ENCODE measurements around the gene NR2C2AP.

The NR2C2AP gene

GRCh38 chr19:19218911-19219310 lies 15.7 kb upstream of the NR2C2AP start:
- no peak overlapping the region for H3K27ac ChIP-seq (ENCODE audit: poor library complexity, severe bottlenecking)
- H3K27me3 ChIP-seq (ENCODE audit: insufficient read depth, poor library complexity, severe bottlenecking), result peaks cover 5% of the 10 kb centered on the region
- no peak overlapping the region for H3K4me3 ChIP-seq (ENCODE audit: severe bottlenecking)
- no peak for ATAC-seq (ENCODE audit: low read depth)
- no peaks in the 10 kb centered on the region for H3K4me1 ChIP-seq (ENCODE audit: insufficient read depth, poor library complexity, severe bottlenecking)
- DNase-seq (ENCODE audit: low spot score), result no peak
- H3K9me3 ChIP-seq (ENCODE audit: severe bottlenecking), result no peaks in the 10 kb centered on the region
- no peaks in the 10 kb centered on the region for H3K36me3 ChIP-seq (ENCODE audit: low read depth)
- TF ChIP-seq CTCF (IDR thresholded peaks at IDR 0.05; ENCODE audit: poor library complexity, severe bottlenecking), result no peak

DNA sequence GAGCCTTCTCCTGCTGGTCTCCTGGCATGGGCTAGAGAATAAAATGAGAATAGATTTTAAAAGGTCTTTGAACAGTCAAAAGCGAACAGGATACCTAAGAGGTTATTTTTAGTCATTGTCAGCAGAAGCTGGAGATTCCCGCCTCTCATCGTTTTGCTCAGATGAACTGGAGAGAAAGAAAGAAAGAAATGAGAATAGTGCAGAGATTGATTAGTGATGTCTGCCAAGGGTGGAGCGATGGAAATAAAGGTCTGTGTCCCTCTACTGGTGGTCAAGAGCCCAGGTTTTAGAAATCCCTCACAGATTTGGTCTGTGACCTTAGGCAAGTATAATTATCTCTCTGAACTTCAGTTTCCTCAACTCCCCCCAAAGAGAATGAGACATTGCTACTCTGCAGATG lies 13.9 kb upstream of the NR2C2AP start:
- Histone ChIP-seq H3K27ac (ENCODE audit: poor library complexity, severe bottlenecking) (no peak overlapping the region), H3K27me3 (ENCODE audit: insufficient read depth, poor library complexity, severe bottlenecking) (peaks cover 15% of the 10 kb centered on the region), H3K4me1 (ENCODE audit: insufficient read depth, poor library complexity, severe bottlenecking) (no peaks in the 10 kb centered on the region), H3K36me3 (ENCODE audit: low read depth) (no peaks in the 10 kb centered on the region), H3K9me3 (ENCODE audit: severe bottlenecking) (no peaks in the 10 kb centered on the region), H3K4me3 (ENCODE audit: severe bottlenecking) (no peak overlapping the region)
- DNase-seq (ENCODE audit: low spot score) (no peak), ATAC-seq (ENCODE audit: low read depth) (no peak)
- TF ChIP-seq CTCF (IDR thresholded peaks at IDR 0.05; ENCODE audit: poor library complexity, severe bottlenecking), result no peak

DNA sequence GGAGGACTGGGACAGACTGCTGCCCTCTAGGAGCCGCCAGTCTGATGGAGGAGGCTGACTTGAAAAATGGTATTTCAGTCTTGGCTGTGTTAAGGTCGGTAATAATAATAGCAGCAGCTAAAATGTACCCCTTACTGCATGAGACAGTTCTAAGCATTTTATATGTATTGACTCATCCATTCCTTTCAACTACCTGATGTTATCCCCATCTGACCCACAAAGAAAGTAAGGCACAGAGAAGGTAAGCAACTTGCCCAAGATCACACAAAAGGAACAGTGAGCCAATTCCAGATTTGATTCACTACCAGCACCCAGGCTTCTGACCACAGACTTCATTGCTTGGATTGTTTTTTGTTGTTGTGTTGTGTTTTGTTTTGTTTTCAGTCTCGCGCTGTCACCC lies 12.6 kb upstream of the NR2C2AP start:
- no peak for ATAC-seq (ENCODE audit: low read depth)
- no peaks in the 10 kb centered on the region for H3K36me3 ChIP-seq (ENCODE audit: low read depth)
- no peak for TF ChIP-seq CTCF (IDR thresholded peaks at IDR 0.05; ENCODE audit: poor library complexity, severe bottlenecking)
- no peak overlapping the region for H3K4me3 ChIP-seq (ENCODE audit: severe bottlenecking)
- H3K9me3 ChIP-seq (ENCODE audit: severe bottlenecking), result no peaks in the 10 kb centered on the region
- H3K4me1 ChIP-seq (ENCODE audit: insufficient read depth, poor library complexity, severe bottlenecking), result no peaks in the 10 kb centered on the region
- DNase-seq (ENCODE audit: low spot score), result no peak
- H3K27me3 ChIP-seq (ENCODE audit: insufficient read depth, poor library complexity, severe bottlenecking), result peaks cover 25% of the 10 kb centered on the region
- no peak overlapping the region for H3K27ac ChIP-seq (ENCODE audit: poor library complexity, severe bottlenecking)

- Histone ChIP-seq H3K9me3 (ENCODE audit: severe bottlenecking) (no peaks in the 10 kb centered on the region), H3K4me3 (ENCODE audit: severe bottlenecking) (no peak overlapping the region), H3K27me3 (ENCODE audit: insufficient read depth, poor library complexity, severe bottlenecking) (peaks cover 25% of the 10 kb centered on the region), H3K36me3 (ENCODE audit: low read depth) (no peaks in the 10 kb centered on the region), H3K4me1 (ENCODE audit: insufficient read depth, poor library complexity, severe bottlenecking) (no peaks in the 10 kb centered on the region), H3K27ac (ENCODE audit: poor library complexity, severe bottlenecking) (no peak overlapping the region)
- TF ChIP-seq CTCF (IDR thresholded peaks at IDR 0.05; ENCODE audit: poor library complexity, severe bottlenecking), result no peak
- ATAC-seq (ENCODE audit: low read depth) (peak; percentile 50; the same call in 1 of the 3 replicates), DNase-seq (ENCODE audit: low spot score) (no peak)
These were observed 11.7 kb upstream of the NR2C2AP start for GRCh38 chr19:19214892-19215291.

DNA sequence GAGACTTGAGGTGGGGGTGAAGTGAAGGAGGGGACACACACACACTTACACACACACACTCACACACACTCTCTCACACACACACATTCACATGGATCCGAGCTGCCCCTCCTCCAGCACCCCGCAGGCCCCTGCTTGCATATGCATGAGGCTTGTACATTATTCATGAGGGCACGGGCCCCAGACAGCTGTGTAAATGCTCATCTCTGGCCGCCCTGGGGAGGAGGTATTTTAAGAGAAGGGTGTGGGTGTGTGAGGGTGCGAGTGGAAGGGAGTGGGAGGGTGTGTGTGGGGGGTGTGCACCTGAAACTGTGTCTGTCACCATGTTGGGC lies 10.9 kb upstream of the NR2C2AP start:
- Histone ChIP-seq H3K27ac (ENCODE audit: poor library complexity, severe bottlenecking) (no peak overlapping the region), H3K9me3 (ENCODE audit: severe bottlenecking) (no peaks in the 10 kb centered on the region), H3K27me3 (ENCODE audit: insufficient read depth, poor library complexity, severe bottlenecking) (peaks cover 25% of the 10 kb centered on the region), H3K4me1 (ENCODE audit: insufficient read depth, poor library complexity, severe bottlenecking) (no peaks in the 10 kb centered on the region), H3K36me3 (ENCODE audit: low read depth) (no peaks in the 10 kb centered on the region), H3K4me3 (ENCODE audit: severe bottlenecking) (no peak overlapping the region)
- TF ChIP-seq CTCF (IDR thresholded peaks at IDR 0.05; ENCODE audit: poor library complexity, severe bottlenecking), result no peak
- no peak for DNase-seq (ENCODE audit: low spot score)
- no peak for ATAC-seq (ENCODE audit: low read depth)

Measured in RWPE2 (cell line).